SIG-M5 (cell line): ENCODE measurements around the gene CREM.
A peak's percentile ranks its signal among the peaks of the same experiment; 100 is the strongest.
"Not testable (repeated sequence)": the region's sequence is repeated elsewhere in the genome, so short reads cannot be mapped to it uniquely, and the experiment has no call there.

Experiments
- DNase-seq: peaks from one replicate; lab custom pipeline; 2025; lab: John Stamatoyannopoulos, UW

CREM gene

GRCh38 chr10:35126530-35127288, at the start of gene CREM:
Gene CREM (plus strand): TSS chr10:35126846. CDS start chr10:35137836, 10,990 bp downstream.
- peak; percentile 63 for DNase-seq

GRCh38 chr10:35079265-35079664, 47.4 kb upstream of the CREM start:
- no peak for DNase-seq

- DNase-seq, result no peak
Observed at GRCh38 chr10:35079763-35080162, 46.9 kb upstream of the CREM start.

GRCh38 chr10:35080261-35080660, 46.4 kb upstream of the CREM start:
- not testable (repeated sequence) for DNase-seq

- no peak for DNase-seq
Observed at GRCh38 chr10:35083242-35083641, 43.4 kb upstream of the CREM start.

- DNase-seq, result no peak
Observed at GRCh38 chr10:35089611-35090161, 37.0 kb upstream of the CREM start.

GRCh38 chr10:35090162-35090954, 36.3 kb upstream of the CREM start, which contains the start of gene CUL2:
Gene CUL2 (minus strand): TSS chr10:35090341. CDS start chr10:35071317, 19,024 bp downstream.
- no peak for DNase-seq

GRCh38 chr10:35091994-35092790, 34.5 kb upstream of the CREM start:
- no peak for DNase-seq

GRCh38 chr10:35092851-35093250, 33.8 kb upstream of the CREM start:
- no peak for DNase-seq

GRCh38 chr10:35096312-35096711, 30.3 kb upstream of the CREM start:
- no peak for DNase-seq

- DNase-seq, result no peak
Observed at GRCh38 chr10:35097510-35097909, 29.1 kb upstream of the CREM start.

- DNase-seq, result no peak
Observed at GRCh38 chr10:35103882-35104281, 22.8 kb upstream of the CREM start.

- DNase-seq, result no peak
Observed at GRCh38 chr10:35112571-35112970, 14.1 kb upstream of the CREM start.

GRCh38 chr10:35119378-35119777, 7.3 kb upstream of the CREM start:
- DNase-seq, result no peak

- DNase-seq, result no peak
Observed at GRCh38 chr10:35124540-35124939, 2.1 kb upstream of the CREM start.

GRCh38 chr10:35126062-35126529, 550 bp upstream of the CREM start:
- no peak for DNase-seq

GRCh38 chr10:35127289-35127891, 744 bp downstream of the CREM start:
- no peak for DNase-seq

- no peak for DNase-seq
Observed at GRCh38 chr10:35129185-35129674, 2.6 kb downstream of the CREM start.

GRCh38 chr10:35130663-35131062, 4.0 kb downstream of the CREM start:
- no peak for DNase-seq

GRCh38 chr10:35132727-35133126, 6.1 kb downstream of the CREM start:
- DNase-seq, result no peak

- no peak for DNase-seq
Observed at GRCh38 chr10:35133586-35133985, 6.9 kb downstream of the CREM start.
